Esophagus muscularis mucosa (tissue), 3 donors: ENCODE data around the gene PROB1.

Experiments
- POLR2A ChIP-seq: fragments of 450-650 bp; IDR thresholded peaks from one replicate; pipeline ENCODE4 v1.6.1; 2017; ENCODE audit warnings: antibody characterized with exemption, moderate library complexity, mild to moderate bottlenecking, low read depth
- TF ChIP-seq, protein P1 (sequence below), 3 experiments: fragments of 200-600 bp in 2 of 3; fragments of 450-650 bp in 1 of 3; sonication (generic) in 2 of 3; IDR thresholded peaks; one replicate each; pipeline ENCODE4 v1.5.1; 2017 to 2019; ENCODE audit warnings: antibody characterized with exemption in 3 of 3, mild to moderate bottlenecking in 2 of 3, moderate library complexity in 1 of 3

DNA sequence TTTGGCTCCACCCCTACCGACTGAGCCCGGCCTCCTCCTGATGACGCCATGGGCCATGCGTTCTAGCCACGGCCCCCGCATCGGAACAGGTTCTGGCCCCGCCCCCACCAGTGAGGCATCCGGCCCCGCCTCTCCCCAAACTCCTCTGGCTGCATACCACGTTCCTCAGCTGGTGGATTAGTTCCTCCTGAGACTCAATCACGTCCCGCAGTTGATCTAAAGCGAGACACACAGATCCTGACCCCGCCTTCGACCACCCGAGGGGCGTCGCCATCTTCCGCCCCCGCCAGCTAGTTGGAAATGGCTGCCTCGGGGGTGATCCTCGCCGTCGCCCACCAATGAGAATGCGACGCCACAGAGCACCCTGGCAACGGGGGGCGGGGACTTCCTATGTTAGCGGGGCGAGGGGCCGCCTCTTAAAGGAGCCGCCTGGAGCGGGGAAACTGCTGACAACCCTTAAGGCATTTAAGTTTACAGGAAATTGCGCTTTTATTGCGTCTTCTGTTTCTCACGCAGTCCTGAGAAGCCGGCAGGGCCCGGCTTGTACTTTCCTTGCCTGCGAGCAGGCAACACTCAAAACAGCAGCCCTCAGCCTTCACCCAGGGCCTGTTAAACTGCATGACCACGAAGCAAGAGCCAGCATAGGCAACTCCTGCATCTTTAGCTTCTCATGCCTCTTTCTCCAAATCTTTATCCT lies 9.0 kb upstream of the PROB1 start, which contains the start of gene SPATA24:
- TF ChIP-seq, protein P1, sequence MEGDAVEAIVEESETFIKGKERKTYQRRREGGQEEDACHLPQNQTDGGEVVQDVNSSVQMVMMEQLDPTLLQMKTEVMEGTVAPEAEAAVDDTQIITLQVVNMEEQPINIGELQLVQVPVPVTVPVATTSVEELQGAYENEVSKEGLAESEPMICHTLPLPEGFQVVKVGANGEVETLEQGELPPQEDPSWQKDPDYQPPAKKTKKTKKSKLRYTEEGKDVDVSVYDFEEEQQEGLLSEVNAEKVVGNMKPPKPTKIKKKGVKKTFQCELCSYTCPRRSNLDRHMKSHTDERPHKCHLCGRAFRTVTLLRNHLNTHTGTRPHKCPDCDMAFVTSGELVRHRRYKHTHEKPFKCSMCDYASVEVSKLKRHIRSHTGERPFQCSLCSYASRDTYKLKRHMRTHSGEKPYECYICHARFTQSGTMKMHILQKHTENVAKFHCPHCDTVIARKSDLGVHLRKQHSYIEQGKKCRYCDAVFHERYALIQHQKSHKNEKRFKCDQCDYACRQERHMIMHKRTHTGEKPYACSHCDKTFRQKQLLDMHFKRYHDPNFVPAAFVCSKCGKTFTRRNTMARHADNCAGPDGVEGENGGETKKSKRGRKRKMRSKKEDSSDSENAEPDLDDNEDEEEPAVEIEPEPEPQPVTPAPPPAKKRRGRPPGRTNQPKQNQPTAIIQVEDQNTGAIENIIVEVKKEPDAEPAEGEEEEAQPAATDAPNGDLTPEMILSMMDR (IDR thresholded peaks at IDR 0.05), result peak in 1 of 3 experiments; percentile 4
- no peak for TF ChIP-seq POLR2A
